Neural cell (in vitro differentiated cells): Measurements from ENCODE around the gene MCAT. TPM values are rescaled to one million over a fixed set of nuclear protein-coding genes. Genes with fewer than 3 reads are reported as not detected.
A peak's percentile ranks its signal among the peaks of the same experiment; 100 is the strongest.

Source experiments
- H2AFZ ChIP-seq: fragments of 200-600, 300-800 bp; sonication (generic), shearing (Covaris generic); 2 replicates; pipeline ENCODE4 v1.6.0; 2014; ENCODE audit warnings: low read depth, mild to moderate bottlenecking, antibody characterized with exemption, low read length, moderate library complexity
- H3F3A ChIP-seq: fragments of 200-600 bp; shearing (Covaris generic); 2 replicates; pipeline ENCODE4 v1.6.1; 2016; ENCODE audit warnings: mild to moderate bottlenecking, moderate library complexity, mixed read lengths, antibody characterized with exemption, low read length; ENCODE audit not compliant: insufficient read depth, poor library complexity, severe bottlenecking
- H3K27ac ChIP-seq: fragments of 200-600, 300-800 bp; sonication (generic), shearing (Covaris generic); 2 replicates; pipeline ENCODE4 v1.5.1; 2014; ENCODE audit warnings: mild to moderate bottlenecking, low read length, moderate library complexity
- H3K27me3 ChIP-seq: fragments of 300-800, 200-600 bp; sonication (generic), shearing (Covaris generic); 2 replicates; pipeline ENCODE4 v1.6.0; 2014; ENCODE audit warnings: mild to moderate bottlenecking, low read depth, low read length, moderate library complexity; ENCODE audit not compliant: insufficient read depth
- H3K36me3 ChIP-seq: fragments of 300-800, 200-600 bp; sonication (generic), shearing (Covaris generic); 2 replicates; pipeline ENCODE4 v1.5.1; 2014; ENCODE audit warnings: mild to moderate bottlenecking, antibody characterized with exemption, low read length, moderate library complexity; ENCODE audit not compliant: insufficient read depth
- H3K4me2 ChIP-seq: fragments of 300-800, 200-600 bp; sonication (generic), shearing (Covaris generic); 2 replicates; pipeline ENCODE4 v1.6.0; 2014; ENCODE audit warnings: mild to moderate bottlenecking, low read length
- H3K4me3 ChIP-seq: fragments of 300-800, 200-600 bp; sonication (generic), shearing (Covaris generic); 2 replicates; pipeline ENCODE4 v1.5.1; 2014; ENCODE audit warnings: mild to moderate bottlenecking, low read length, moderate library complexity
- H3K79me2 ChIP-seq: fragments of 200-600 bp; shearing (Covaris generic); replicated peaks from 2 replicates; pipeline ENCODE4 v1.6.0; 2014; ENCODE audit warnings: mild to moderate bottlenecking, low read length, moderate library complexity; ENCODE audit not compliant: insufficient read depth
- H3K9ac ChIP-seq: fragments of 300-800, 200-600 bp; sonication (generic), shearing (Covaris generic); 2 replicates; pipeline ENCODE4 v1.6.1; 2016; ENCODE audit warnings: mild to moderate bottlenecking, low read length, mixed read lengths
- H3K9me2 ChIP-seq: fragments of 200-600 bp; shearing (Covaris generic); 2 replicates; pipeline ENCODE4 v1.6.1; 2016; ENCODE audit warnings: mild to moderate bottlenecking, low read length, mixed read lengths; ENCODE audit not compliant: insufficient read depth
- H3K9me3 ChIP-seq: fragments of 200-600, 300-800 bp; sonication (generic), shearing (Covaris generic); 2 replicates; pipeline ENCODE4 v1.6.1; 2016; ENCODE audit warnings: mild to moderate bottlenecking, mixed run types, low read length, moderate library complexity, mixed read lengths
- H4K20me1 ChIP-seq: fragments of 200-600 bp; shearing (Covaris generic); 2 replicates; pipeline ENCODE4 v1.6.1; 2016; ENCODE audit warnings: mild to moderate bottlenecking, mixed run types; ENCODE audit not compliant: insufficient read depth
- CTCF ChIP-seq: fragments of 450-650 bp; IDR thresholded peaks from 2 replicates; pipeline ENCODE4 v1.5.1; 2014; ENCODE audit warnings: antibody characterized with exemption, mild to moderate bottlenecking, moderate library complexity; ENCODE audit not compliant: poor library complexity, severe bottlenecking
- EP300 ChIP-seq: fragments of 450-650 bp; conservative IDR thresholded peaks from 2 replicates; pipeline ENCODE4 v1.6.1; 2014; ENCODE audit warnings: antibody characterized with exemption, mild to moderate bottlenecking, moderate library complexity; ENCODE audit not compliant: poor library complexity, severe bottlenecking
- EZH2 ChIP-seq: fragments of 200-600, 300-800 bp; shearing (Covaris generic), sonication (generic); IDR thresholded peaks from 2 replicates; pipeline ENCODE4 v1.6.1; 2014; ENCODE audit warnings: antibody characterized with exemption, low read length, borderline replicate concordance, mild to moderate bottlenecking; ENCODE audit not compliant: insufficient read depth, poor library complexity, severe bottlenecking
- MXI1 ChIP-seq: fragments of 450-650 bp; conservative IDR thresholded peaks from 2 replicates; pipeline ENCODE4 v1.6.1; 2014; ENCODE audit warnings: antibody characterized with exemption, mild to moderate bottlenecking; ENCODE audit not compliant: poor library complexity, severe bottlenecking
- POLR2AphosphoS5 ChIP-seq: IDR thresholded peaks from 2 replicates; pipeline ENCODE4 v1.6.1; 2012
- RAD21 ChIP-seq: fragments of 450-650 bp; conservative IDR thresholded peaks from 2 replicates; pipeline ENCODE4 v1.6.1; 2014; ENCODE audit warnings: antibody characterized with exemption, mild to moderate bottlenecking, moderate library complexity
- REST ChIP-seq: IDR thresholded peaks from 2 replicates; pipeline ENCODE4 v1.6.1; 2012; ENCODE audit warnings: borderline replicate concordance
- SMC3 ChIP-seq: fragments of 450-650 bp; conservative IDR thresholded peaks from 2 replicates; pipeline ENCODE4 v1.6.1; 2014; ENCODE audit warnings: antibody characterized with exemption, mild to moderate bottlenecking, moderate library complexity; ENCODE audit not compliant: poor library complexity
- TAF1 ChIP-seq: IDR thresholded peaks from 2 replicates; pipeline ENCODE4 v1.6.1; 2012; ENCODE audit warnings: low read depth
- polyA minus RNA-seq: library from RNA; depleted of rRNA, polyadenylated mRNA; stranded (reverse); fragments of >200 nt; gene quantifications from 2 replicates; pipeline ENCODE4 v1.2.3, GENCODE V29; 2014
- polyA plus RNA-seq: library from polyadenylated mRNA; depleted of rRNA; stranded (reverse); fragments of >200 nt; gene quantifications from 2 replicates; pipeline ENCODE4 v1.2.3, GENCODE V29; 2014

Gene MCAT
- polyA plus RNA-seq (46.1 and 46.8 TPM in 2 replicates), polyA minus RNA-seq (33.8 and 35.7 TPM in 2 replicates)

GRCh38 chr22:43142880-43143562 lies at the start of gene MCAT:
TSS of gene MCAT (minus strand) at chr22:43143398. CDS start at chr22:43143348, 50 bp downstream.
- Histone ChIP-seq H3K27ac (peak within 1 kb of the TSS; percentile 79), H3K9me3 (no peaks in the 10 kb centered on the region), H2AFZ (peak within 1 kb of the TSS; percentile 60), H3K9me2 (no peaks in the 10 kb centered on the region), H3K27me3 (no peaks in the 10 kb centered on the region), H3K9ac (peak within 1 kb of the TSS; percentile 82), H3K4me3 (peak within 1 kb of the TSS; percentile 100), H3F3A (no peaks in the 10 kb centered on the region), H3K79me2 (peaks cover 7% of the 10 kb centered on the region), H3K36me3 (no peaks in the 10 kb centered on the region), H4K20me1 (no peaks in the 10 kb centered on the region), H3K4me2 (peak within 1 kb of the TSS; percentile 55)
- TF ChIP-seq REST (no peak), EP300 (peak; percentile 53), TAF1 (no peak), MXI1 (peak; percentile 97), POLR2AphosphoS5 (peak; percentile 80), SMC3 (peak; percentile 47), CTCF (peak; percentile 22), RAD21 (peak; percentile 46), EZH2 (no peak)

- Histone ChIP-seq H3F3A (no peaks in the 10 kb centered on the region), H3K36me3 (no peaks in the 10 kb centered on the region), H3K27ac (no peak overlapping the region), H3K27me3 (no peaks in the 10 kb centered on the region), H3K4me2 (no peak overlapping the region), H3K9me2 (no peaks in the 10 kb centered on the region), H2AFZ (no peak overlapping the region), H3K9me3 (no peaks in the 10 kb centered on the region), H3K9ac (no peak overlapping the region), H3K4me3 (no peak overlapping the region), H3K79me2 (no peaks in the 10 kb centered on the region), H4K20me1 (no peaks in the 10 kb centered on the region)
- TF ChIP-seq RAD21 (no peak), REST (no peak), CTCF (no peak), MXI1 (no peak), EP300 (no peak), POLR2AphosphoS5 (no peak), SMC3 (no peak), TAF1 (no peak), EZH2 (no peak)
These were observed 48.6 kb upstream of the MCAT start for GRCh38 chr22:43191831-43192230.
